Measurements from ENCODE around the gene SCIN. TPM values are rescaled to one million over a fixed set of nuclear protein-coding genes. Genes with fewer than 3 reads are reported as not detected.

Gene SCIN
- polyA plus RNA-seq, 1 donor (not counting 4 experiments of a cell fraction or from before 2014, with no cell fraction given) = not detected

DNA sequence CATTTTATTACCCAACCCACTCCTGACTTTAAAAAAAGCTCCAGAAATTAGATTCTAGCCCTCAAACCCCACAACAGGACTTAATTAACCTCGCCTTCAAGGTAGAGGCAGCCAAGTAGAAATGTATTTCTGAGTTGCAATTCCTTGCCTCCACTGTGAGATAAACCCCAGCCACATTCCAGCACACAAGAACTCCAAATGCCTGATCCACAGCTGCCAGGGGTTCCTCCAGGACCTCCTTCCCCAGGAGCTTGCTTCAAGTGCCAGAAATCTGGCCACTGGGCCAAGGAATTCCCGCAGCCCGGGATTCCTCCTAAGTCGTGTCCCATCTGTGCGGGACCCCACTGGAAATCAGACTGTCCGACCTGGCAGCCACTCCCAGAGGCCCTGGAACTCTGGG lies 91.1 kb downstream of the SCIN start:
- no peaks in the 10 kb centered on the region for H3K9me1 ChIP-seq (ENCODE audit: control insufficient read depth, extremely low read depth, insufficient read depth, low read length)
- no peak overlapping the region for H3K27ac ChIP-seq (ENCODE audit: control insufficient read depth, insufficient read depth, low read length)
- dilution Hi-C loops (cut with MboI; ENCODE audit: extremely low pct_ligation_motif_present, low sequenced_read_pairs) = no loop called here
- DNase-seq (ENCODE audit: low read depth, low spot score) = no peak
- H3K4me1 ChIP-seq (ENCODE audit: control insufficient read depth, extremely low read depth, insufficient read depth, low read length) = peaks cover 8% of the 10 kb centered on the region
- H3K4me2 ChIP-seq (ENCODE audit: control insufficient read depth, extremely low read depth, insufficient read depth, low read depth, low read length) = no peak overlapping the region
- H3K9me3 ChIP-seq (ENCODE audit: control insufficient read depth, low read depth, low read length) = no peaks in the 10 kb centered on the region
- H3K36me3 ChIP-seq (ENCODE audit: control insufficient read depth in 2 of 2, extremely low read depth in 1 of 2, insufficient read depth in 2 of 2, low read length in 2 of 2) = no peaks in the 10 kb centered on the region
- H4K20me1 ChIP-seq (ENCODE audit: control insufficient read depth, extremely low read depth, insufficient read depth, low read length) = no peaks in the 10 kb centered on the region
- H2AFZ ChIP-seq (ENCODE audit: control insufficient read depth, low read length) = no peak overlapping the region
- TF ChIP-seq EZH2 (IDR thresholded peaks at IDR 0.05; ENCODE audit: low read length) = no peak
- TF ChIP-seq, protein P1, sequence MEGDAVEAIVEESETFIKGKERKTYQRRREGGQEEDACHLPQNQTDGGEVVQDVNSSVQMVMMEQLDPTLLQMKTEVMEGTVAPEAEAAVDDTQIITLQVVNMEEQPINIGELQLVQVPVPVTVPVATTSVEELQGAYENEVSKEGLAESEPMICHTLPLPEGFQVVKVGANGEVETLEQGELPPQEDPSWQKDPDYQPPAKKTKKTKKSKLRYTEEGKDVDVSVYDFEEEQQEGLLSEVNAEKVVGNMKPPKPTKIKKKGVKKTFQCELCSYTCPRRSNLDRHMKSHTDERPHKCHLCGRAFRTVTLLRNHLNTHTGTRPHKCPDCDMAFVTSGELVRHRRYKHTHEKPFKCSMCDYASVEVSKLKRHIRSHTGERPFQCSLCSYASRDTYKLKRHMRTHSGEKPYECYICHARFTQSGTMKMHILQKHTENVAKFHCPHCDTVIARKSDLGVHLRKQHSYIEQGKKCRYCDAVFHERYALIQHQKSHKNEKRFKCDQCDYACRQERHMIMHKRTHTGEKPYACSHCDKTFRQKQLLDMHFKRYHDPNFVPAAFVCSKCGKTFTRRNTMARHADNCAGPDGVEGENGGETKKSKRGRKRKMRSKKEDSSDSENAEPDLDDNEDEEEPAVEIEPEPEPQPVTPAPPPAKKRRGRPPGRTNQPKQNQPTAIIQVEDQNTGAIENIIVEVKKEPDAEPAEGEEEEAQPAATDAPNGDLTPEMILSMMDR (optimal IDR thresholded peaks at IDR 0.05 in 1 of 3, IDR thresholded peaks at IDR 0.05 in 1 of 3, conservative IDR thresholded peaks at IDR 0.05 in 1 of 3; ENCODE audit: extremely low read depth in 1 of 3, insufficient read depth in 2 of 3, low read length in 3 of 3) = no peak
- FAIRE-seq = no peak
- no peak overlapping the region for H3K4me3 ChIP-seq (ENCODE audit: control insufficient read depth in 2 of 3, extremely low read depth in 1 of 3, insufficient read depth in 2 of 3, low read depth in 1 of 3, low read length in 3 of 3)
- H3K79me2 ChIP-seq (ENCODE audit: control insufficient read depth, insufficient read depth, low read length) = no peaks in the 10 kb centered on the region
- H3K27me3 ChIP-seq (ENCODE audit: control insufficient read depth, extremely low read depth, insufficient read depth, low read length) = no peaks in the 10 kb centered on the region
- no peak overlapping the region for H3K9ac ChIP-seq (ENCODE audit: control insufficient read depth, extremely low read depth, insufficient read depth, low read length)

DNA sequence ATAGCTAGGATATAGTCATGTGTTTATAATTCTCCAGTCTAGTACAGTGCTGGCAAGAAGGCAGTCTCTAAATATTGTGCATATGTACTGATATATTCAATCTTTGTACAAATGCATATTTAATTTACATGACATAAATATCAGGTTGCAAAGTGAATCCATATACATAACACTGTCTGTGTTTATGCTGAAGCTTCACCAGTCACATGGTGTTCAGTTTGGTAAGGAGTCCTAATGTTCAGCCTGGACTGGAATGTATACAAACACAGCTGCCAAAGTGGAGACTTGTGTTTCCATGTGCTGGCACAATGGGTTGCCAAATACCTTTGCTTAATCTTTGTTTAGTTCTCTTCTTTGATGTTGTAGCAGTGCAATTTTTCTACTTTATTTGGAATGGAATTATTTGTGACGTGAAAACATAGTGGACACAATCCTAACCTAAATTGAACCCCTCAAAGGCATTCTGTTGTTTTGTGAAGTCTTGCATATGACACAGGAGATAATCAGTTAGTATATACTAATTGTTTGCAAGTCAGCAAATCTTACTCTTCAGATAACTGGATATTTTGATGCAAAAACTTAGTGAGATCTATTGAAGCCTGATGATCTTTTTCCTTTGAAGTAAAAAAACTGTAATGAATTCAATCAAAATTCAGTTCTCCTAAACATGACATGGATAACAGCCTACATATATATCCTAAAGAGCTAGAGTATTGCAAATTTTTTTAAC lies 99.6 kb downstream of the SCIN start:
- peak; percentile 32 for FAIRE-seq
- Histone ChIP-seq H3K4me2 (ENCODE audit: control insufficient read depth, extremely low read depth, insufficient read depth, low read depth, low read length) (no peak overlapping the region), H3K9me3 (ENCODE audit: control insufficient read depth, low read depth, low read length) (no peaks in the 10 kb centered on the region), H3K36me3 (ENCODE audit: control insufficient read depth in 2 of 2, extremely low read depth in 1 of 2, insufficient read depth in 2 of 2, low read length in 2 of 2) (no peaks in the 10 kb centered on the region), H3K27ac (ENCODE audit: control insufficient read depth, insufficient read depth, low read length) (no peak overlapping the region), H2AFZ (ENCODE audit: control insufficient read depth, low read length) (no peak overlapping the region), H3K9me1 (ENCODE audit: control insufficient read depth, extremely low read depth, insufficient read depth, low read length) (no peaks in the 10 kb centered on the region), H3K27me3 (ENCODE audit: control insufficient read depth, extremely low read depth, insufficient read depth, low read length) (no peaks in the 10 kb centered on the region), H3K79me2 (ENCODE audit: control insufficient read depth, insufficient read depth, low read length) (no peaks in the 10 kb centered on the region), H4K20me1 (ENCODE audit: control insufficient read depth, extremely low read depth, insufficient read depth, low read length) (no peaks in the 10 kb centered on the region), H3K9ac (ENCODE audit: control insufficient read depth, extremely low read depth, insufficient read depth, low read length) (no peak overlapping the region), H3K4me3 (ENCODE audit: control insufficient read depth in 2 of 3, extremely low read depth in 1 of 3, insufficient read depth in 2 of 3, low read depth in 1 of 3, low read length in 3 of 3) (no peak overlapping the region), H3K4me1 (ENCODE audit: control insufficient read depth, extremely low read depth, insufficient read depth, low read length) (peaks cover 18% of the 10 kb centered on the region)
- dilution Hi-C loops (cut with MboI; ENCODE audit: extremely low pct_ligation_motif_present, low sequenced_read_pairs) = no loop called here
- no peak for DNase-seq (ENCODE audit: low read depth, low spot score)
- TF ChIP-seq, protein P1 (optimal IDR thresholded peaks at IDR 0.05 in 1 of 3, IDR thresholded peaks at IDR 0.05 in 1 of 3, conservative IDR thresholded peaks at IDR 0.05 in 1 of 3; ENCODE audit: extremely low read depth in 1 of 3, insufficient read depth in 2 of 3, low read length in 3 of 3) = no peak
- TF ChIP-seq EZH2 (IDR thresholded peaks at IDR 0.05; ENCODE audit: low read length) = no peak
